ENCODE measurements around the gene INSC. TPM values are rescaled to one million over a fixed set of nuclear protein-coding genes. Genes with fewer than 3 reads are reported as not detected.

The INSC gene
- polyA plus RNA-seq, 3 donors: 0.67 to 0.86 (median 0.71) TPM

- DNase-seq (ENCODE audit: low read depth in 3 of 3, low spot score in 2 of 3): no peak
Observed at GRCh38 chr11:15182372-15182771, 67.6 kb downstream of the INSC start.

GRCh38 chr11:15185021-15185420 is 70.3 kb downstream of the INSC start:
- DNase-seq (ENCODE audit: low read depth in 3 of 3, low spot score in 2 of 3): no peak

- no peak for DNase-seq (ENCODE audit: low read depth in 3 of 3, low spot score in 2 of 3)
Observed at GRCh38 chr11:15186146-15186545, 71.4 kb downstream of the INSC start.

- no peak for DNase-seq (ENCODE audit: low read depth in 3 of 3, low spot score in 2 of 3)
Observed at GRCh38 chr11:15189189-15189588, 74.5 kb downstream of the INSC start.

GRCh38 chr11:15189641-15190365 is 75.1 kb downstream of the INSC start:
- DNase-seq (ENCODE audit: low read depth in 3 of 3, low spot score in 2 of 3): no peak

GRCh38 chr11:15190611-15191010 is 75.9 kb downstream of the INSC start:
- no peak for DNase-seq (ENCODE audit: low read depth in 3 of 3, low spot score in 2 of 3)

- no peak for DNase-seq (ENCODE audit: low read depth in 3 of 3, low spot score in 2 of 3)
Observed at GRCh38 chr11:15192005-15192556, 77.4 kb downstream of the INSC start.

- DNase-seq (ENCODE audit: low read depth in 3 of 3, low spot score in 2 of 3): no peak
Observed at GRCh38 chr11:15194671-15195415, 80.1 kb downstream of the INSC start.

GRCh38 chr11:15195454-15196200 is 80.9 kb downstream of the INSC start:
- no peak for DNase-seq (ENCODE audit: low read depth in 3 of 3, low spot score in 2 of 3)

GRCh38 chr11:15196704-15197103 is 82.0 kb downstream of the INSC start:
- DNase-seq (ENCODE audit: low read depth in 3 of 3, low spot score in 2 of 3): no peak

- no peak for DNase-seq (ENCODE audit: low read depth in 3 of 3, low spot score in 2 of 3)
Observed at GRCh38 chr11:15197696-15198095, 83.0 kb downstream of the INSC start.

- DNase-seq (ENCODE audit: low read depth in 3 of 3, low spot score in 2 of 3): no peak
Observed at GRCh38 chr11:15198284-15198683, 83.6 kb downstream of the INSC start.

GRCh38 chr11:15199693-15200092 is 85.0 kb downstream of the INSC start:
- no peak for DNase-seq (ENCODE audit: low read depth in 3 of 3, low spot score in 2 of 3)

GRCh38 chr11:15200696-15201095 is 86.0 kb downstream of the INSC start:
- no peak for DNase-seq (ENCODE audit: low read depth in 3 of 3, low spot score in 2 of 3)

- DNase-seq (ENCODE audit: low read depth in 3 of 3, low spot score in 2 of 3): no peak
Observed at GRCh38 chr11:15201586-15201985, 86.9 kb downstream of the INSC start.

GRCh38 chr11:15202626-15203025 is 87.9 kb downstream of the INSC start:
- DNase-seq (ENCODE audit: low read depth in 3 of 3, low spot score in 2 of 3): no peak

GRCh38 chr11:15204711-15205110 is 90.0 kb downstream of the INSC start:
- DNase-seq (ENCODE audit: low read depth in 3 of 3, low spot score in 2 of 3): no peak

GRCh38 chr11:15206791-15207190 is 92.1 kb downstream of the INSC start:
- no peak for DNase-seq (ENCODE audit: low read depth in 3 of 3, low spot score in 2 of 3)

- peak in 1 of 3 donors; percentile 53 for DNase-seq (ENCODE audit: low read depth in 3 of 3, low spot score in 2 of 3)
Observed at GRCh38 chr11:15208378-15209222, 93.9 kb downstream of the INSC start.

GRCh38 chr11:15212876-15213275 is 98.2 kb downstream of the INSC start:
- no peak for DNase-seq (ENCODE audit: low read depth in 3 of 3, low spot score in 2 of 3)

Data from right renal cortex interstitium (tissue), 3 donors.